Hepatocyte (in vitro differentiated cells): ENCODE data around the gene ANGPTL4. TPM values are rescaled to one million over a fixed set of nuclear protein-coding genes. Genes with fewer than 3 reads are reported as not detected.

Experiments used
- DNase-seq: peaks from one replicate; pipeline ENCODE4 v3.0.0-alpha.2; 2016; ENCODE audit warnings: low spot score
- H2AFZ ChIP-seq: fragments of 200-600 bp; sonication (generic); 2 replicates; pipeline ENCODE4 v1.6.0; 2016; ENCODE audit warnings: antibody characterized with exemption, mild to moderate bottlenecking
- H3K27ac ChIP-seq: fragments of 200-600 bp; sonication (generic); 2 replicates; pipeline ENCODE4 v1.5.1; 2016; ENCODE audit warnings: mild to moderate bottlenecking
- H3K27me3 ChIP-seq: fragments of 200-600 bp; sonication (generic); 2 replicates; pipeline ENCODE4 v1.6.1; 2016
- H3K36me3 ChIP-seq: fragments of 200-600 bp; sonication (generic); replicated peaks from 2 replicates; pipeline ENCODE4 v1.5.1; 2016; ENCODE audit warnings: low read depth; ENCODE audit not compliant: insufficient read depth
- H3K4me1 ChIP-seq: fragments of 200-600 bp; sonication (generic); 2 replicates; pipeline ENCODE4 v1.5.1; 2016; ENCODE audit warnings: mild to moderate bottlenecking, moderate library complexity; ENCODE audit not compliant: insufficient read depth
- H3K4me2 ChIP-seq: fragments of 200-600 bp; sonication (generic); 2 replicates; pipeline ENCODE4 v1.6.0; 2016
- H3K4me3 ChIP-seq: fragments of 200-600 bp; sonication (generic); 2 replicates; pipeline ENCODE4 v1.5.1; 2016; ENCODE audit warnings: mild to moderate bottlenecking
- H3K79me2 ChIP-seq: fragments of 200-600 bp; sonication (generic); 2 replicates; pipeline ENCODE4 v1.6.0; 2017; ENCODE audit warnings: mild to moderate bottlenecking
- H3K9me2 ChIP-seq: fragments of 200-600 bp; sonication (generic); replicated peaks from 2 replicates; pipeline ENCODE4 v1.6.0; 2017; ENCODE audit warnings: mild to moderate bottlenecking; ENCODE audit not compliant: insufficient read depth
- H3K9me3 ChIP-seq: fragments of 200-600 bp; sonication (generic); 2 replicates; pipeline ENCODE4 v1.5.1; 2016; ENCODE audit warnings: low read depth, mild to moderate bottlenecking
- H4K20me1 ChIP-seq: fragments of 200-600 bp; sonication (generic); 2 replicates; pipeline ENCODE4 v1.6.0; 2016; ENCODE audit warnings: mild to moderate bottlenecking; ENCODE audit not compliant: insufficient read depth, poor library complexity, severe bottlenecking
- CTCF ChIP-seq: fragments of 200-600 bp; sonication (generic); IDR thresholded peaks from 2 replicates; pipeline ENCODE4 v1.5.1; 2016; ENCODE audit warnings: antibody characterized with exemption, mild to moderate bottlenecking; ENCODE audit not compliant: poor library complexity
- EZH2 ChIP-seq: fragments of 200-600 bp; sonication (generic); IDR thresholded peaks from 2 replicates; pipeline ENCODE4 v1.6.1; 2016; ENCODE audit warnings: antibody characterized with exemption, mild to moderate bottlenecking, borderline replicate concordance
- EZH2phosphoT487 ChIP-seq: fragments of 200-600 bp; sonication (generic); IDR thresholded peaks from one replicate; pipeline ENCODE4 v1.6.1; 2018; ENCODE audit warnings: antibody characterized with exemption, mild to moderate bottlenecking, low read depth, moderate library complexity; ENCODE audit not compliant: unreplicated experiment, severe bottlenecking
- WGBS: methylation state at CpG from one replicate; pipeline ENCODE4 v1.1.6; 2016; ENCODE audit warnings: low lambda C conversion rate; ENCODE audit errors: missing lambda C conversion rate; 5-methylcytosine and 5-hydroxymethylcytosine counted together
- polyA plus RNA-seq: library from polyadenylated mRNA; unstranded; fragments of >200 nt; fragmentation: Nextera tagmentation; extraction: Ambion mirVana; gene quantifications from 2 replicates; pipeline ENCODE4 v1.2.1, GENCODE V29; 2016
- total RNA-seq: library from RNA; depleted of rRNA; stranded (reverse); fragments of >200 nt; gene quantifications from 2 replicates; pipeline ENCODE4 v1.2.3, GENCODE V29; 2014

ANGPTL4 gene
- total and polyA plus RNA-seq, 2 experiments from 2014 or later: 14.7 to 23.4 TPM

- peaks cover 65% of the 10 kb centered on the region for H3K79me2 ChIP-seq
- H3K27me3 ChIP-seq: no peaks in the 10 kb centered on the region
- peak overlapping the region; percentile 60 for H3K4me2 ChIP-seq
- DNase-seq: peak; percentile 43
- no peak overlapping the region for H2AFZ ChIP-seq
- no peaks in the 10 kb centered on the region for H3K36me3 ChIP-seq
- WGBS: 77% methylated on average over 9 of the region's 11 CpGs
- peaks cover 5% of the 10 kb centered on the region for H3K4me1 ChIP-seq
- H3K9me2 ChIP-seq: no peaks in the 10 kb centered on the region
- no peak overlapping the region for H3K27ac ChIP-seq
- H3K9me3 ChIP-seq: no peaks in the 10 kb centered on the region
- no peak overlapping the region for H3K4me3 ChIP-seq
- TF ChIP-seq EZH2phosphoT487 (no peak), EZH2 (no peak), CTCF (no peak)
- peaks cover 59% of the 10 kb centered on the region for H4K20me1 ChIP-seq
Observed at GRCh38 chr19:8392017-8392591, 28.1 kb downstream of the ANGPTL4 start.

GRCh38 chr19:8393192-8393870, 29.4 kb downstream of the ANGPTL4 start:
- no peaks in the 10 kb centered on the region for H3K9me2 ChIP-seq
- H3K4me3 ChIP-seq: no peak overlapping the region
- peaks cover 71% of the 10 kb centered on the region for H4K20me1 ChIP-seq
- no peak overlapping the region for H2AFZ ChIP-seq
- H3K27ac ChIP-seq: no peak overlapping the region
- no peaks in the 10 kb centered on the region for H3K9me3 ChIP-seq
- 81% methylated on average over 8 of the region's 8 CpGs for WGBS
- H3K79me2 ChIP-seq: peaks cover 77% of the 10 kb centered on the region
- TF ChIP-seq EZH2phosphoT487: no peak
- TF ChIP-seq EZH2: no peak
- no peak for TF ChIP-seq CTCF
- DNase-seq: no peak
- no peaks in the 10 kb centered on the region for H3K36me3 ChIP-seq
- H3K4me1 ChIP-seq: peaks cover 5% of the 10 kb centered on the region
- H3K27me3 ChIP-seq: no peaks in the 10 kb centered on the region
- H3K4me2 ChIP-seq: no peak overlapping the region

GRCh38 chr19:8393871-8394250, 29.9 kb downstream of the ANGPTL4 start:
- Histone ChIP-seq H3K36me3 (no peaks in the 10 kb centered on the region), H3K27me3 (no peaks in the 10 kb centered on the region), H3K4me2 (no peak overlapping the region), H3K9me3 (no peaks in the 10 kb centered on the region), H3K4me3 (no peak overlapping the region), H4K20me1 (peaks cover 75% of the 10 kb centered on the region), H2AFZ (no peak overlapping the region), H3K27ac (no peak overlapping the region), H3K9me2 (no peaks in the 10 kb centered on the region), H3K4me1 (peaks cover 5% of the 10 kb centered on the region), H3K79me2 (peaks cover 81% of the 10 kb centered on the region)
- TF ChIP-seq EZH2 (no peak), CTCF (no peak), EZH2phosphoT487 (no peak)
- WGBS: over 99% methylated on average over 8 of the region's 8 CpGs
- DNase-seq: no peak
